Kidney (tissue), 14 donors: ENCODE data around the gene ITCH. TPM values are rescaled to one million over a fixed set of nuclear protein-coding genes. Genes with fewer than 3 reads are reported as not detected.

Source experiments
- DNase-seq, 5 donors: peaks; one replicate each; pipeline ENCODE4 v3.0.0-alpha.2; 2013 to 2020
- FAIRE-seq: peaks from 2 replicates; lab custom pipeline; 2012; peaks lifted over from hg19 to GRCh38; lab: Jason Lieb, UNC
- H3K27ac ChIP-seq, 2 donors: one replicate each; pipeline ENCODE4 v1.7.0; 2013; ENCODE audit warnings: low read depth in 2 of 2, low read length in 2 of 2, inconsistent platforms in 1 of 2
- H3K27me3 ChIP-seq: one replicate; pipeline ENCODE4 v1.7.1; 2013; ENCODE audit warnings: low read length, inconsistent platforms; ENCODE audit not compliant: control insufficient read depth, insufficient read depth
- H3K36me3 ChIP-seq, 3 donors: one replicate each; pipeline versions ENCODE4 v1.7.0 to v1.7.1; 2013; ENCODE audit warnings: low read length in 3 of 3, control low read depth in 1 of 3, inconsistent platforms in 1 of 3; ENCODE audit not compliant: insufficient read depth in 3 of 3, control insufficient read depth in 2 of 3
- H3K4me1 ChIP-seq, 3 donors: one replicate each; pipeline versions ENCODE4 v1.7.0 to v1.7.1; 2013; ENCODE audit warnings: low read length in 3 of 3, inconsistent platforms in 1 of 3, low read depth in 1 of 3; ENCODE audit not compliant: control insufficient read depth in 2 of 3, insufficient read depth in 2 of 3
- H3K4me3 ChIP-seq, 3 donors: one replicate each; pipeline versions ENCODE4 v1.7.0 to v1.8.1; 2013; ENCODE audit warnings: low read length in 3 of 3, control low read depth in 1 of 3, inconsistent platforms in 1 of 3
- H3K9ac ChIP-seq, 3 donors: one replicate each; pipeline versions ENCODE4 v1.7.0 to v1.7.1; 2013; ENCODE audit warnings: low read length in 3 of 3, control low read depth in 1 of 3, inconsistent platforms in 1 of 3
- H3K9me3 ChIP-seq, 3 donors: one replicate each; pipeline versions ENCODE4 v1.7.0 to v1.7.1; 2013; ENCODE audit warnings: low read length in 3 of 3, control low read depth in 1 of 3, inconsistent platforms in 1 of 3; ENCODE audit not compliant: control insufficient read depth in 2 of 3, insufficient read depth in 1 of 3
- intact Hi-C: fragments of 100-400 bp; cut with DNase I; formaldehyde crosslinking; loops from one replicate; pipeline ENCODE4 v1.11.1; 2022
- polyA plus RNA-seq: library from polyadenylated mRNA; stranded (reverse); fragments of 350-450 nt; fragmentation: Illumina TruSeq; extraction: RNeasy Lipid Tissue Mini Kit (QIAGEN cat#74804); gene quantifications from one replicate; pipeline ENCODE4 v1.2.3, GENCODE V29; 2014; ENCODE audit warnings: low read depth, low replicate concordance; ENCODE audit not compliant: insufficient read depth
- total RNA-seq: library from RNA; stranded (reverse); fragmentation: NEBNext Ultra II Directional; extraction: Animal tissue kit (Norgen Biotek cat#: 25700); gene quantifications from one replicate; pipeline ENCODE4 v1.2.1, GENCODE V29; 2021
- TF ChIP-seq, protein P1 (sequence below): IDR thresholded peaks from 3 replicates; pipeline ENCODE4 v1.5.1; 2012; ENCODE audit warnings: mild to moderate bottlenecking, moderate library complexity, borderline replicate concordance; ENCODE audit not compliant: insufficient read depth; ENCODE audit errors: extremely low read depth
- donor health status: control.
- donor health status: control.
- donor health status: control.
- donor health status: control.
- donor health status: control.
- donor health status: DM: yes; HTN: yes; CAD: no.
- donor health status: Normal renal cell carcinoma (clear cell type).

Gene ITCH
- total and polyA plus RNA-seq, 2 donors from 2014 or later, result 10.1 to 63.1 TPM

DNA sequence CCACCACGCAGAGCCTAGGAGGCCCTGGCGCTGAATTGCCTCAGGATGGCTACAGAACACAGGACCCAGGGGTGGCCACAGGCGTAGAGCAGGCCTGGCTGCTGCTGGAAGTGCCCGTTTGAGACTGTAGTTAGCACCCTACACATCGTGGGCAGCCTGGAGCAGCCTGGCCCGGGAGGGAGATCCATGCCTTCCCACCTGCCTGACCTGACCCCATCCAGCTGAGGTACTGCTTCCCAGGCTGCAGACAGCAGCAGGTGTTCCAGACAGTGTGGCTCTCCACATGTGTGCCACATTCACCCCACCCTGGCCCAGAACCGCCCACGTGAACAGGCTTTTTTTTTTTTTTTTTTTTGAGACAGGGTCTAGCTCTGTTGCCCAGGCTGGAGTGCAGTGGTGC, 174.6 kb downstream of the ITCH start:
- DNase-seq, result peak in 1 of 5 donors; percentile 21
- Histone ChIP-seq H3K36me3 (peaks cover 3 to 54% (median 25%) of the 10 kb centered on the region in 3 donors), H3K4me1 (no peaks in the 10 kb centered on the region), H3K4me3 (no peak overlapping the region), H3K9me3 (no peaks in the 10 kb centered on the region), H3K27me3 (no peaks in the 10 kb centered on the region), H3K9ac (no peak overlapping the region), H3K27ac (no peak overlapping the region)
- intact Hi-C loops, result no loop called here
- TF ChIP-seq, protein P1, sequence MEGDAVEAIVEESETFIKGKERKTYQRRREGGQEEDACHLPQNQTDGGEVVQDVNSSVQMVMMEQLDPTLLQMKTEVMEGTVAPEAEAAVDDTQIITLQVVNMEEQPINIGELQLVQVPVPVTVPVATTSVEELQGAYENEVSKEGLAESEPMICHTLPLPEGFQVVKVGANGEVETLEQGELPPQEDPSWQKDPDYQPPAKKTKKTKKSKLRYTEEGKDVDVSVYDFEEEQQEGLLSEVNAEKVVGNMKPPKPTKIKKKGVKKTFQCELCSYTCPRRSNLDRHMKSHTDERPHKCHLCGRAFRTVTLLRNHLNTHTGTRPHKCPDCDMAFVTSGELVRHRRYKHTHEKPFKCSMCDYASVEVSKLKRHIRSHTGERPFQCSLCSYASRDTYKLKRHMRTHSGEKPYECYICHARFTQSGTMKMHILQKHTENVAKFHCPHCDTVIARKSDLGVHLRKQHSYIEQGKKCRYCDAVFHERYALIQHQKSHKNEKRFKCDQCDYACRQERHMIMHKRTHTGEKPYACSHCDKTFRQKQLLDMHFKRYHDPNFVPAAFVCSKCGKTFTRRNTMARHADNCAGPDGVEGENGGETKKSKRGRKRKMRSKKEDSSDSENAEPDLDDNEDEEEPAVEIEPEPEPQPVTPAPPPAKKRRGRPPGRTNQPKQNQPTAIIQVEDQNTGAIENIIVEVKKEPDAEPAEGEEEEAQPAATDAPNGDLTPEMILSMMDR, result no peak
- FAIRE-seq, result no peak

DNA sequence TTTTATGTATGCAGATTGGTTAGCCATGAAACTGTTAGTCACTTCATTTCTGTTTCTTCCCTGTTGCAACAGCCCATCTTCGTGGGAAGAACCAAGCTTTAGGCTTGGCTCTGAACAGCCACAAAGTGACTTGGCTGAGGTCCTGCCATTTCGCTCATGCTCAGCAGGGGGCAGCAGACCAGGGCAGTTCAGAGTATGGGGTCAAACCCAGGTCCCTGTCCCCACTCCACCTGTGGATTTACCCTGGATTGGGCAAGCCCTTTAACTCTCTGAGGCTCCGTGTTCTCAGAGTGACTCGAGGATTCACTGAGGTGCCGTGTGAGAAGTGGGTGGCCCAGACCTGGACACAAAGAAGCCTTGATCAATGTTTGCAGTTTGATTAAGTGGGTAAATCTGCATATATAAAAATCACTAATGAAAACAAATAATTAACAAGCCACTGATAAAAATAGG, 175.6 kb downstream of the ITCH start:
- H3K36me3 ChIP-seq, result peaks cover 3 to 49% (median 19%) of the 10 kb centered on the region in 3 donors
- TF ChIP-seq, protein P1, result peak; percentile 82
- H3K27ac ChIP-seq, result no peak overlapping the region
- H3K4me1 ChIP-seq, result no peaks in the 10 kb centered on the region
- H3K9me3 ChIP-seq, result no peaks in the 10 kb centered on the region
- intact Hi-C loops, result no loop called here
- peak in 2 of 5 donors; percentile 27 to 72 for DNase-seq
- H3K4me3 ChIP-seq, result no peak overlapping the region
- no peak overlapping the region for H3K9ac ChIP-seq
- H3K27me3 ChIP-seq, result no peaks in the 10 kb centered on the region
- no peak for FAIRE-seq

DNA sequence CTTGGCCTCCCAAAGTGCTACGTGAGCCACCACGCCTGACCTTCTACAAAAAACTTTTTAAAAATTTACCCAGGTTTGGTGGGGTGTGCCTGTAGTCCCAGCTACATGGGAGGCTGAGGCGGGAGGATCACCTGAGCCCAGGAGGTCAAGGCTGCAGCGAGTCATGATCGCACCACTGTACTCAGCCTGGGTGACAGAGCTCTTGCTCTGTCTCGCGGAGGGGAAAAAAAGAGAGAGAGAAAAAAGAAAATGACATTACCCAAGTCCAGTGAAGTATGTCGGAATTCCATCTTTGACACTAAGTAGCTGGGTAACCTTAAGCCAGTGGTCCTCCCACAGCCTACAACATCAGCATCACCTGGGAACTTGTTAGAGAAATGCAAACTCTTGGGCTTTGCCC, 176.7 kb downstream of the ITCH start:
- Histone ChIP-seq H3K4me1 (no peaks in the 10 kb centered on the region), H3K36me3 (peaks cover 0 to 41% (median 13%) of the 10 kb centered on the region in 3 donors), H3K9ac (no peak overlapping the region), H3K9me3 (no peaks in the 10 kb centered on the region), H3K27ac (no peak overlapping the region), H3K27me3 (no peaks in the 10 kb centered on the region), H3K4me3 (no peak overlapping the region)
- no peak for FAIRE-seq
- DNase-seq, result no peak
- intact Hi-C loops, result no loop called here
- TF ChIP-seq, protein P1, result no peak
